ENCODE measurements around the gene SPRTN. TPM values are rescaled to one million over a fixed set of nuclear protein-coding genes. Genes with fewer than 3 reads are reported as not detected.
"Not testable (repeated sequence)": the region's sequence is repeated elsewhere in the genome, so short reads cannot be mapped to it uniquely, and the experiment has no call there.

SPRTN gene
- total RNA-seq, 1 donor from 2014 or later, result 18.9 TPM

- H3K4me3 Mint-ChIP-seq, result no peak overlapping the region
- no peaks in the 10 kb centered on the region for H3K9me3 Mint-ChIP-seq
- CTCF ChIA-PET, result interaction anchor here (0.9 kb wide), 1 partner anchor 10 kb away, joined by 5 read pairs; no protein-coding TSS in a partner anchor
- no peaks in the 10 kb centered on the region for H3K27me3 Mint-ChIP-seq
- no peak overlapping the region for H3K27ac Mint-ChIP-seq
- POLR2A ChIA-PET, result no interaction called here
- H3K36me3 Mint-ChIP-seq (ENCODE audit: low read depth), result peaks cover 74% of the 10 kb centered on the region
- intact Hi-C loops (cut with micrococcal nuclease), result no loop called here
- no peak for DNase-seq
- ATAC-seq (ENCODE audit: low read depth), result no peak
- TF ChIP-seq CTCF (IDR thresholded peaks at IDR 0.05), result no peak
- no peaks in the 10 kb centered on the region for H3K4me1 Mint-ChIP-seq
These were observed 9.9 kb downstream of the SPRTN start for GRCh38 chr1:231347961-231348360.

GRCh38 chr1:231348442-231348841 lies 10.3 kb downstream of the SPRTN start:
- no peak overlapping the region for H3K27ac Mint-ChIP-seq
- H3K9me3 Mint-ChIP-seq, result no peaks in the 10 kb centered on the region
- no peaks in the 10 kb centered on the region for H3K27me3 Mint-ChIP-seq
- DNase-seq (no peak), ATAC-seq (ENCODE audit: low read depth) (no peak)
- H3K4me1 Mint-ChIP-seq, result no peaks in the 10 kb centered on the region
- H3K36me3 Mint-ChIP-seq (ENCODE audit: low read depth), result peaks cover 74% of the 10 kb centered on the region
- intact Hi-C loops (cut with micrococcal nuclease), result no loop called here
- no peak overlapping the region for H3K4me3 Mint-ChIP-seq
- ChIA-PET POLR2A (interaction anchor here (1.7 kb wide), 1 partner anchor 11 kb away, joined by 5 read pairs; the partner anchor contains the start of gene EXOC8), CTCF (interaction anchor here (0.9 kb wide), 1 partner anchor 10 kb away, joined by 5 read pairs; no protein-coding TSS in a partner anchor)
- TF ChIP-seq CTCF (IDR thresholded peaks at IDR 0.05), result no peak

- H3K27me3 Mint-ChIP-seq; H3K4me1 Mint-ChIP-seq; intact Hi-C loops (cut with micrococcal nuclease); ATAC-seq (ENCODE audit: low read depth); H3K27ac Mint-ChIP-seq; H3K4me3 Mint-ChIP-seq; H3K9me3 Mint-ChIP-seq; DNase-seq: not testable (repeated sequence)
- CTCF ChIA-PET, result interaction anchor here (0.9 kb wide), 1 partner anchor 9 kb away, joined by 5 read pairs; no protein-coding TSS in a partner anchor
- POLR2A ChIA-PET, result interaction anchor here (1.7 kb wide), 1 partner anchor 11 kb away, joined by 5 read pairs; the partner anchor contains the start of gene EXOC8
- H3K36me3 Mint-ChIP-seq (ENCODE audit: low read depth), result peaks cover 70% of the 10 kb centered on the region
These were observed 10.8 kb downstream of the SPRTN start for GRCh38 chr1:231348856-231349255.

- no peaks in the 10 kb centered on the region for H3K9me3 Mint-ChIP-seq
- H3K4me1 Mint-ChIP-seq, result no peaks in the 10 kb centered on the region
- intact Hi-C loops (cut with micrococcal nuclease), result no loop called here
- ChIA-PET CTCF (no interaction called here), POLR2A (no interaction called here)
- ATAC-seq (ENCODE audit: low read depth) (no peak), DNase-seq (no peak)
- no peak for TF ChIP-seq CTCF (IDR thresholded peaks at IDR 0.05)
- H3K27ac Mint-ChIP-seq, result no peak overlapping the region
- H3K27me3 Mint-ChIP-seq, result no peaks in the 10 kb centered on the region
- peaks cover 55% of the 10 kb centered on the region for H3K36me3 Mint-ChIP-seq (ENCODE audit: low read depth)
- no peak overlapping the region for H3K4me3 Mint-ChIP-seq
These were observed 13.7 kb downstream of the SPRTN start for GRCh38 chr1:231351816-231352215.

- no peak overlapping the region for H3K4me3 Mint-ChIP-seq
- peaks cover 46% of the 10 kb centered on the region for H3K36me3 Mint-ChIP-seq (ENCODE audit: low read depth)
- peaks cover 9% of the 10 kb centered on the region for H3K4me1 Mint-ChIP-seq
- no peak for TF ChIP-seq CTCF (IDR thresholded peaks at IDR 0.05)
- H3K27ac Mint-ChIP-seq, result no peak overlapping the region
- H3K27me3 Mint-ChIP-seq, result no peaks in the 10 kb centered on the region
- ChIA-PET POLR2A (no interaction called here), CTCF (no interaction called here)
- H3K9me3 Mint-ChIP-seq, result no peaks in the 10 kb centered on the region
- ATAC-seq (ENCODE audit: low read depth), result no peak
- intact Hi-C loops (cut with micrococcal nuclease), result no loop called here
- DNase-seq, result no peak
These were observed 15.0 kb downstream of the SPRTN start for GRCh38 chr1:231353086-231353485.
